Loucy (cell line): ENCODE measurements around the gene VSTM2L.

Experiments
- H2AFZ ChIP-seq: fragments of 200-600 bp; sonication (generic); 2 replicates; pipeline ENCODE4 v1.6.0; 2016; ENCODE audit warnings: antibody characterized with exemption, mild to moderate bottlenecking, low read length, moderate library complexity
- H3F3A ChIP-seq: fragments of 200-600 bp; 2 replicates; pipeline ENCODE4 v1.6.0; 2016; ENCODE audit warnings: antibody characterized with exemption, low read depth, mild to moderate bottlenecking
- H3K27me3 ChIP-seq: fragments of 200-600 bp; sonication (generic); 2 replicates; pipeline ENCODE4 v1.6.1; 2014; ENCODE audit warnings: low read length, mild to moderate bottlenecking; ENCODE audit not compliant: insufficient read depth, poor library complexity, severe bottlenecking
- H3K36me3 ChIP-seq: fragments of 200-600 bp; sonication (generic); 2 replicates; pipeline ENCODE4 v1.6.1; 2016; ENCODE audit warnings: low read length; ENCODE audit not compliant: insufficient read depth
- H3K4me1 ChIP-seq: fragments of 200-600 bp; sonication (generic); 2 replicates; pipeline ENCODE4 v1.5.1; 2014; ENCODE audit warnings: low read length, mild to moderate bottlenecking; ENCODE audit not compliant: insufficient read depth, poor library complexity, severe bottlenecking
- H3K4me2 ChIP-seq: fragments of 200-600 bp; sonication (generic); 2 replicates; pipeline ENCODE4 v1.6.0; 2014; ENCODE audit warnings: antibody characterized with exemption, low read length, low read depth, mild to moderate bottlenecking; ENCODE audit not compliant: poor library complexity, severe bottlenecking
- H3K4me3 ChIP-seq: fragments of 200-600 bp; sonication (generic); 2 replicates; pipeline ENCODE4 v1.5.1; 2014; ENCODE audit warnings: low read length, mild to moderate bottlenecking, mixed read lengths; ENCODE audit not compliant: poor library complexity, severe bottlenecking
- H3K79me2 ChIP-seq: fragments of 200-600 bp; sonication (generic); 2 replicates; pipeline ENCODE4 v1.6.1; 2014; ENCODE audit warnings: low read length; ENCODE audit not compliant: insufficient read depth
- H3K9ac ChIP-seq: fragments of 200-600 bp; sonication (generic); 2 replicates; pipeline ENCODE4 v1.6.0; 2014; ENCODE audit warnings: mild to moderate bottlenecking, low read depth, low read length, moderate library complexity; ENCODE audit not compliant: poor library complexity, severe bottlenecking
- H3K9me2 ChIP-seq: fragments of 200-600 bp; sonication (generic); replicated peaks from 2 replicates; pipeline ENCODE4 v1.6.1; 2016; ENCODE audit warnings: low read depth, low read length, mixed read lengths
- H3K9me3 ChIP-seq: fragments of 200-600 bp; sonication (generic); 2 replicates; pipeline ENCODE4 v1.6.1; 2014; ENCODE audit warnings: mild to moderate bottlenecking, antibody characterized with exemption, low read length, low read depth; ENCODE audit not compliant: insufficient read depth
- H4K20me1 ChIP-seq: fragments of 200-600 bp; sonication (generic); 2 replicates; pipeline ENCODE4 v1.6.0; 2014; ENCODE audit warnings: antibody characterized with exemption, low read length, mild to moderate bottlenecking; ENCODE audit not compliant: insufficient read depth, poor library complexity, severe bottlenecking
- EZH2phosphoT487 ChIP-seq: fragments of 200-600 bp; IDR thresholded peaks from 2 replicates; pipeline ENCODE4 v1.6.1; 2018; ENCODE audit warnings: antibody characterized with exemption, mild to moderate bottlenecking, moderate library complexity, borderline replicate concordance
- TF ChIP-seq, protein P1 (sequence below): fragments of 200-600 bp; sonication (generic); conservative IDR thresholded peaks from 2 replicates; pipeline ENCODE4 v1.5.1; 2014; ENCODE audit warnings: mild to moderate bottlenecking, antibody characterized with exemption, low read length

VSTM2L gene

DNA sequence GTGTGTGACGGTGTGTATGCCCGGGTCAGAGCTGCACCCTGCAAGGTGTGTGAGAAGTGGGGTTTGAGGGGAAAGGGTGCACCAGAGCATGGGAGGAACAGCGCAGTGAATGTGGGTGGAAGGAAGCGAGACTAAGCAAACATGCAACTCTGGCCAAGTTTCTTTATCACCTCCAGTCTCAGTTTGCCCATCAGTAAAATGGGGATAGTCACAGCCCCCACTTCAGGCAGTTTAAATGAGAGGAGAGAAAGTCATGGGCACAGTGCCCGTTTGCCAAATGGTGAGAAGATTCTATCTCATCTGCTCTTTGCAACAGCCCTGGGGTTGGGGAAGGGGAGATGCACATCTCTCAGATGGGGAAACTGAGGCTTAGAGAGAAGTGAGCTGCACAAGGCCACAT, 12.8 kb upstream of the VSTM2L start:
- H3K79me2 ChIP-seq: no peaks in the 10 kb centered on the region

DNA sequence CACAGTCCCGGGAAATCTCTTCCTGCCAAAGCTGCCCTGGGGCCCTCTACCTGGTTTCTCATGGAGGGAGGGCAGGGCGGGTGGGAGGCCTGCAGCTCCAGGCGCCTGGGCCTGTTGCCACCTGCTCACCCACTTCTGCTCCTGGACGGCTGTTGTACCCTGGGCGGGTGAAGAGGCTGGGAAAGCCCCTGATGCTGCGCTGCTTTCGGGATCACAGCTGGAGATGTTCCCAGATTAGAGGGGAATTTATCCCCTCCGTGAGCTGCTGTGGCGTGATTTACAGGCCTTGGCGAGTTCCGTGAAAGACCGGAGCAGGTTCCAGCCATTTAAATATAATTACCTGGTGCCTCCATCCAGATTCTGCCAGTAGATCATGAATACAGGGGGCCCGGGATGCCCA, 12.3 kb upstream of the VSTM2L start:
- TF ChIP-seq, protein P1, sequence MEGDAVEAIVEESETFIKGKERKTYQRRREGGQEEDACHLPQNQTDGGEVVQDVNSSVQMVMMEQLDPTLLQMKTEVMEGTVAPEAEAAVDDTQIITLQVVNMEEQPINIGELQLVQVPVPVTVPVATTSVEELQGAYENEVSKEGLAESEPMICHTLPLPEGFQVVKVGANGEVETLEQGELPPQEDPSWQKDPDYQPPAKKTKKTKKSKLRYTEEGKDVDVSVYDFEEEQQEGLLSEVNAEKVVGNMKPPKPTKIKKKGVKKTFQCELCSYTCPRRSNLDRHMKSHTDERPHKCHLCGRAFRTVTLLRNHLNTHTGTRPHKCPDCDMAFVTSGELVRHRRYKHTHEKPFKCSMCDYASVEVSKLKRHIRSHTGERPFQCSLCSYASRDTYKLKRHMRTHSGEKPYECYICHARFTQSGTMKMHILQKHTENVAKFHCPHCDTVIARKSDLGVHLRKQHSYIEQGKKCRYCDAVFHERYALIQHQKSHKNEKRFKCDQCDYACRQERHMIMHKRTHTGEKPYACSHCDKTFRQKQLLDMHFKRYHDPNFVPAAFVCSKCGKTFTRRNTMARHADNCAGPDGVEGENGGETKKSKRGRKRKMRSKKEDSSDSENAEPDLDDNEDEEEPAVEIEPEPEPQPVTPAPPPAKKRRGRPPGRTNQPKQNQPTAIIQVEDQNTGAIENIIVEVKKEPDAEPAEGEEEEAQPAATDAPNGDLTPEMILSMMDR: no peak
- no peak for TF ChIP-seq EZH2phosphoT487
- no peak overlapping the region for H3K4me3 ChIP-seq
- H3K79me2 ChIP-seq: no peaks in the 10 kb centered on the region
- H3K4me1 ChIP-seq: no peaks in the 10 kb centered on the region
- no peaks in the 10 kb centered on the region for H3F3A ChIP-seq
- no peak overlapping the region for H3K4me2 ChIP-seq
- no peak overlapping the region for H2AFZ ChIP-seq
- no peaks in the 10 kb centered on the region for H3K36me3 ChIP-seq
- no peak overlapping the region for H3K9ac ChIP-seq
- no peaks in the 10 kb centered on the region for H4K20me1 ChIP-seq
- no peaks in the 10 kb centered on the region for H3K27me3 ChIP-seq
- no peaks in the 10 kb centered on the region for H3K9me2 ChIP-seq
- H3K9me3 ChIP-seq: no peaks in the 10 kb centered on the region

More for the DNA sequence above, 12.8 kb upstream of the VSTM2L start:
- H3K9me3 ChIP-seq: no peaks in the 10 kb centered on the region
- H3K4me2 ChIP-seq: no peak overlapping the region
- no peaks in the 10 kb centered on the region for H4K20me1 ChIP-seq
- H3K9me2 ChIP-seq: no peaks in the 10 kb centered on the region
- no peak overlapping the region for H2AFZ ChIP-seq
- no peaks in the 10 kb centered on the region for H3K4me1 ChIP-seq
- H3K36me3 ChIP-seq: no peaks in the 10 kb centered on the region
- H3K27me3 ChIP-seq: no peaks in the 10 kb centered on the region
- H3F3A ChIP-seq: no peaks in the 10 kb centered on the region
- no peak for TF ChIP-seq EZH2phosphoT487
- TF ChIP-seq, protein P1: no peak
- H3K4me3 ChIP-seq: no peak overlapping the region
- no peak overlapping the region for H3K9ac ChIP-seq

DNA sequence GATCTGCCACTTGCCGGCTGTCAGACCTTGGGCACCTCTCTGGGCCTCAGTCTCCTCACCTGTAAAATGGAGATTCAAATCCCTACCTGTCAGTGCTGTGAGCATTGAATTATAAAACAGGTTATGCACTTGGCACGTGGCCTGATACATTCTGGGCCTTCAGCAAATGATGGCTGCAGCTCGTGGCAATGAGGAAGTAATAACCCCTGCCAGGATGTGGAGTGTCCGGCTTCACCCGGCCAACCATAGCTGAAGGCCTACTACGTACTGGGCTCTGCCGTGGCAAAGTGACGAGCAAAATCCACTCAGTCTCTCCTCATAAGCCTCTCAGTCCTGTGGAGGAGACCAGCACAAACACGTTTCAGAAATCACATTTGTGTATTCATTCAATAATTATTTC, 10.9 kb upstream of the VSTM2L start:
- H3K4me1 ChIP-seq: no peaks in the 10 kb centered on the region
- no peaks in the 10 kb centered on the region for H3F3A ChIP-seq
- no peaks in the 10 kb centered on the region for H4K20me1 ChIP-seq
- no peaks in the 10 kb centered on the region for H3K27me3 ChIP-seq
- no peak for TF ChIP-seq EZH2phosphoT487
- TF ChIP-seq, protein P1: no peak
- no peaks in the 10 kb centered on the region for H3K79me2 ChIP-seq
- H3K9me2 ChIP-seq: no peaks in the 10 kb centered on the region
- no peaks in the 10 kb centered on the region for H3K9me3 ChIP-seq
- no peak overlapping the region for H3K9ac ChIP-seq
- no peaks in the 10 kb centered on the region for H3K36me3 ChIP-seq
- no peak overlapping the region for H3K4me3 ChIP-seq
- H2AFZ ChIP-seq: no peak overlapping the region
- H3K4me2 ChIP-seq: no peak overlapping the region
